A673 (cell line): Measurements from ENCODE around the gene NBEA. TPM values are rescaled to one million over a fixed set of nuclear protein-coding genes. Genes with fewer than 3 reads are reported as not detected.

Experiments
- BruUV-seq: library from RNA; stranded (reverse); fragments of 400-500 nt; replicated peaks from 2 replicates; lab custom pipeline; 2021; lab: Mats Ljungman, UMichigan
- CTCF ChIA-PET: fragments of 300-600 bp; sonication (Branson Sonifier 250); formaldehyde crosslinking; loops from one replicate; lab custom pipeline; 2022; ENCODE audit warnings: antibody characterized with exemption; lab: Charles Lee
- POLR2A ChIA-PET: fragments of 300-600 bp; sonication (Branson Sonifier 250); formaldehyde crosslinking; loops from one replicate; lab custom pipeline; 2022; ENCODE audit warnings: antibody characterized with exemption; ENCODE audit not compliant: low non-redundant PET; lab: Charles Lee
- DNase-seq: peaks from one replicate; pipeline ENCODE4 v3.0.0-alpha.2; 2015; ENCODE audit warnings: low spot score
- H3K27ac ChIP-seq: fragments of 200-600 bp; sonication (generic); 2 replicates; pipeline ENCODE4 v1.5.1; 2016; ENCODE audit warnings: mixed run types, low read depth, mild to moderate bottlenecking, mixed read lengths, antibody characterized with exemption, low read length; ENCODE audit not compliant: poor library complexity, severe bottlenecking
- H3K27me3 ChIP-seq: fragments of 200-600 bp; sonication (generic); replicated peaks from 2 replicates; pipeline ENCODE4 v1.6.1; 2017; ENCODE audit warnings: mixed run types, low read depth, mild to moderate bottlenecking, mixed read lengths, antibody characterized with exemption, low read length; ENCODE audit not compliant: insufficient read depth, poor library complexity
- H3K36me3 ChIP-seq: fragments of 200-600 bp; sonication (generic); 2 replicates; pipeline ENCODE4 v1.6.1; 2016; ENCODE audit warnings: mixed run types, mild to moderate bottlenecking, mixed read lengths, antibody characterized with exemption, low read length; ENCODE audit not compliant: insufficient read depth, poor library complexity, severe bottlenecking
- H3K4me1 ChIP-seq: fragments of 200-600 bp; sonication (generic); 2 replicates; pipeline ENCODE4 v1.6.1; 2017; ENCODE audit warnings: mixed run types, mild to moderate bottlenecking, mixed read lengths, antibody characterized with exemption, low read length; ENCODE audit not compliant: insufficient read depth, poor library complexity, severe bottlenecking
- H3K4me3 ChIP-seq: fragments of 200-600 bp; sonication (generic); 2 replicates; pipeline ENCODE4 v1.5.1; 2016; ENCODE audit warnings: low read depth, mixed run types, mild to moderate bottlenecking, mixed read lengths, low read length; ENCODE audit not compliant: poor library complexity, severe bottlenecking
- H3K9me3 ChIP-seq: fragments of 200-600 bp; sonication (generic); 2 replicates; pipeline ENCODE4 v1.6.1; 2016; ENCODE audit warnings: mixed run types, low read depth, mild to moderate bottlenecking, mixed read lengths, antibody characterized with exemption, low read length; ENCODE audit not compliant: poor library complexity, severe bottlenecking
- EZH2 ChIP-seq: fragments of 200-600 bp; sonication (generic); IDR thresholded peaks from 2 replicates; pipeline ENCODE4 v1.6.1; 2017; ENCODE audit warnings: borderline replicate concordance, low read depth, mild to moderate bottlenecking, mixed read lengths, antibody characterized with exemption, low read length; ENCODE audit not compliant: poor library complexity, severe bottlenecking
- intact Hi-C: fragments of 100-400 bp; cut with micrococcal nuclease; formaldehyde crosslinking; loops from one replicate; pipeline ENCODE4 v1.10.0; 2022; ENCODE audit not compliant: unreplicated experiment
- total RNA-seq: library from RNA; stranded (reverse); gene quantifications from 2 replicates; pipeline ENCODE4 v1.2.3, GENCODE V29; 2021
- TF ChIP-seq, protein P1 (sequence below): fragments of 300-800, 200-600 bp; sonication (generic); conservative IDR thresholded peaks from 2 replicates; pipeline ENCODE4 v1.5.1; 2017; ENCODE audit warnings: low read depth, mild to moderate bottlenecking, antibody characterized with exemption, low read length, moderate library complexity, mixed read lengths

Gene NBEA
- total RNA-seq, 1 experiment from 2014 or later: 4.2 TPM

DNA sequence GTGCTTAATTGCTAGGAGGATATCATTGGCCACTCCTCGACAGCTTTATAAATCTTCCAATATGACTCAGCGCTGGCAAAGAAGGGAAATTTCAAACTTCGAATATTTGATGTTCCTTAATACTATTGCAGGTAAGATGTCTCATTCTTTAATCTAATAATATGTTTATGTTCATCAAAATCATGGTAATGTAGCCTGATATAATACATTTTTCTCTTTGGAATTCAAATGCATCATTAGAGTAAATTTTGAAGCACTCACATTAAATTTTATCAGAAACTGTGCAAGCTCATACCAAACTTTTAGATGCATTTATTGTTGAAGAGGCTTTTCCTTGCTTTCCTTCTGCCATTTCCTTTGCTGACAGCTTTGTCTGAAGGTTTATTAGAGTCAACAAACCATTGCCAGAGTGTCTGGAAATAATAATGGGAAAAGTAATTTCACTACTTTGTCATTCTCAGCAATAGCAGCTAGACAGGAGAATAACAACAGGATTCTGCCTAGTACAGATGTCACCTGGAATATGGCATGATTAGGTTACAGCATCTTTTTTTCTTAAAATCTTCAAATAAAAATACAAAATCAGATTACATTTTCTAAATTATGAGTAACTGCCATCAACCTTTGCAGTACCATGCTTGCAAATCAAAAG is 613.0 kb downstream of the NBEA start:
- H3K27me3 ChIP-seq: no peaks in the 10 kb centered on the region
- CTCF ChIA-PET: no interaction called here
- no peak overlapping the region for H3K27ac ChIP-seq
- no peaks in the 10 kb centered on the region for H3K9me3 ChIP-seq
- intact Hi-C loops: no loop called here
- POLR2A ChIA-PET: no interaction called here
- BruUV-seq: no TSS peak
- H3K36me3 ChIP-seq: no peaks in the 10 kb centered on the region
- peaks cover 4% of the 10 kb centered on the region for H3K4me1 ChIP-seq
- DNase-seq: no peak
- TF ChIP-seq, protein P1, sequence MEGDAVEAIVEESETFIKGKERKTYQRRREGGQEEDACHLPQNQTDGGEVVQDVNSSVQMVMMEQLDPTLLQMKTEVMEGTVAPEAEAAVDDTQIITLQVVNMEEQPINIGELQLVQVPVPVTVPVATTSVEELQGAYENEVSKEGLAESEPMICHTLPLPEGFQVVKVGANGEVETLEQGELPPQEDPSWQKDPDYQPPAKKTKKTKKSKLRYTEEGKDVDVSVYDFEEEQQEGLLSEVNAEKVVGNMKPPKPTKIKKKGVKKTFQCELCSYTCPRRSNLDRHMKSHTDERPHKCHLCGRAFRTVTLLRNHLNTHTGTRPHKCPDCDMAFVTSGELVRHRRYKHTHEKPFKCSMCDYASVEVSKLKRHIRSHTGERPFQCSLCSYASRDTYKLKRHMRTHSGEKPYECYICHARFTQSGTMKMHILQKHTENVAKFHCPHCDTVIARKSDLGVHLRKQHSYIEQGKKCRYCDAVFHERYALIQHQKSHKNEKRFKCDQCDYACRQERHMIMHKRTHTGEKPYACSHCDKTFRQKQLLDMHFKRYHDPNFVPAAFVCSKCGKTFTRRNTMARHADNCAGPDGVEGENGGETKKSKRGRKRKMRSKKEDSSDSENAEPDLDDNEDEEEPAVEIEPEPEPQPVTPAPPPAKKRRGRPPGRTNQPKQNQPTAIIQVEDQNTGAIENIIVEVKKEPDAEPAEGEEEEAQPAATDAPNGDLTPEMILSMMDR: no peak
- no peak overlapping the region for H3K4me3 ChIP-seq

GRCh38 chr13:35557475-35557874 is 615.4 kb downstream of the NBEA start:
- no peaks in the 10 kb centered on the region for H3K27me3 ChIP-seq
- CTCF ChIA-PET: no interaction called here
- no peaks in the 10 kb centered on the region for H3K9me3 ChIP-seq
- no peaks in the 10 kb centered on the region for H3K36me3 ChIP-seq
- intact Hi-C loops: no loop called here
- no peak for TF ChIP-seq EZH2
- TF ChIP-seq, protein P1: no peak
- no peak for DNase-seq
- H3K27ac ChIP-seq: no peak overlapping the region
- POLR2A ChIA-PET: no interaction called here
- H3K4me3 ChIP-seq: no peak overlapping the region
- peaks cover 3% of the 10 kb centered on the region for H3K4me1 ChIP-seq
- no TSS peak for BruUV-seq

DNA sequence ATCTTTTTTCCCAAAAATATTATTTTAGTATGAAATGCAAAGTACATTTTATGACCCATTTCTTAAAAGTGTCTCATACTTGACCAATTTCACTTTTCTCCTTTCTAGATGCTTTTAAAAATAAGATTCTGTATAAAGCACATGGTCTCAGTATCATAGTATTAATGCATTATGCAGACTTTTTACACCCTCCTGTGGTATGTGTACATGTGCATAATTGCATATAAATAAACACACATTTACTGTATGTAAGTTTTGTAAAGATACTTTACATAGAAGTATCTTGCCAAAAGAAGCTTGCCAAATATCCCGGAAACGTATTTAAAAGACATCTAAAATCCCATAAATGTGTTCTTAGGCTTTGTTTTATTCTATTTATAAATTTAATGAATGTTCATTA is 619.5 kb downstream of the NBEA start:
- H3K9me3 ChIP-seq: no peaks in the 10 kb centered on the region
- no peak for DNase-seq
- no peaks in the 10 kb centered on the region for H3K36me3 ChIP-seq
- no TSS peak for BruUV-seq
- H3K4me1 ChIP-seq: no peaks in the 10 kb centered on the region
- intact Hi-C loops: no loop called here
- TF ChIP-seq, protein P1: no peak
- no peak for TF ChIP-seq EZH2
- no peak overlapping the region for H3K27ac ChIP-seq
- POLR2A ChIA-PET: no interaction called here
- no peaks in the 10 kb centered on the region for H3K27me3 ChIP-seq
- no peak overlapping the region for H3K4me3 ChIP-seq
- CTCF ChIA-PET: no interaction called here
